Stimulated activated CD8-positive, alpha-beta memory T cell treated with anti-CD3 and anti-CD28 coated beads, Interleukin-2, amount 100 ng/mL, for 48 hours (primary cell): ENCODE data around the gene KRR1.
"Not testable (repeated sequence)": the region's sequence is repeated elsewhere in the genome, so short reads cannot be mapped to it uniquely, and the experiment has no call there.

ENCODE experiments used
- DNase-seq, 2 donors: peaks; one replicate each; pipeline ENCODE4 v3.0.0-alpha.2; 2020; ENCODE audit warnings: low read depth in 2 of 2

KRR1 gene

DNA sequence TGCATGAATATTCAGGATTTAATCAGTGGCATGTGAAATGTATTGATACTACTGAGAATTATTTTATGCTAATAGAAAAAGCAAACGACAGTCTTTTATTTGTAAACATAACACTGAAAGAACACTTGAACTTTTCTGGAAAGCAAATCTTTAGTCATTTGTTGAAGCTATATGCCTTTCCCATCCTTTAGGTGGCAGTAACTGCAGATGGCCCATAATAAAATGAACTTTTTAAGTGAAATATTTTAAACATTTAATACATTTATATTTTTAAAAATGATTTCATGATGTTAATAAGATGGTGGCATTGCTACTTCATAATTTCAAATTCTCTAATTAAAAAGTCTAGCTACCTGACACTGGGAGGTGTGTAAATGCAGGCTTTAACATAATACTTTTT lies 13.9 kb upstream of the KRR1 start:
- no peak for DNase-seq

DNA sequence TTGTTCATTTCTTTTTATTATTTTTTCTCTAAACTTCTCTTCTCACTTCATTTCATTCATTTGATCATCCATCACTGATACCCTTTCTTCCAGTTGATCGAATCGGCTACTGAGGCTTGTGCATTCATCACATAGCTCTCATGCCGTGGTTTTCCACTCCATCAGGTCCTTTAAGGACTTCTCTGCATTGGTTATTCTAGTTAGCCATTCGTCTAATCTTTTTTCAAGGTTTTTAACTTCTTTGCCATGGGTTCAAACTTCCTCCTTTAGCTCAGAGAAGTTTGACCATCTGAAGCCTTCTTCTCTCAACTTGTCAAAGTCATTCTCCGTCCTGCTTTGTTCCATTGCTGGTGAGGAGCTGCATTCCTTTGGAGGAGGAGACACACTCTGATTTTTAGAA lies 10.7 kb upstream of the KRR1 start:
- DNase-seq: not testable (repeated sequence)

DNA sequence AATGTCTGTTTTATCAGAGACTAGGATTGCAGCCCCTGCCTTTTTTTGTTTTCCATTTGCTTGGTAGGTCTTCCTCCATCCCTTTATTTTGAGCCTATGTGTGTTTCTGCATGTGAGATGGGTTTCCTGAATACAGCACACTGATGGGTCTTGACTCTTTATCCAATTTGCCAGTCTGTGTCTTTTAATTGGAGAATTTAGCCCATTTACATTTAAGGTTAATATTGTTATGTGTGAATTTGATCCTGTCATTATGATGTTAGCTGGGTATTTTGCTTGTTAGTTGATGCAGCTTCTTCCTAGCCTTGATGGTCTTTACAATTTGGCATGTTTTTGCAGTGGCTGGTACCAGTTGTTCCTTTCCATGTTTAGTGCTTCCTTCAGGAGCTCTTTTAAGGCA lies 9.8 kb upstream of the KRR1 start:
- not testable (repeated sequence) for DNase-seq

DNA sequence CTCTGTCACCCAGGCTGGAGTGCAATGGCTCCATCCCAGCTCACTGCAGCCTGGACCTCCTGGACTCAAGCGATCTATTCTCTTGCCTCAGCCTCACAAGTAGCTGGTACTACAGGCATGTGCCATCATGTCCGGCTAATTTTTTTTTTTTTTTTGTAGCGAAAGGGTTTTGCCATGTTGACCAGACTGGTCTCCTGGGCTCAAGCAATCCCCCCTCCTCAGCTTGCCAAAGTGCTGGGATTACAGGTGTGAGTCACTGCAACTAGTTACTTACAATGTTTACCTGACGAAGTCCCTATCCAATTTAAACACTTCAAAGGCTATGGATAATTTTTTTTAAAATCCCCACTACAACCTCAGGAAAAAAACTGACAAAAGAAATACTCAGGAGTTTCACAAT lies 1.8 kb downstream of the KRR1 start:
- no peak for DNase-seq

DNA sequence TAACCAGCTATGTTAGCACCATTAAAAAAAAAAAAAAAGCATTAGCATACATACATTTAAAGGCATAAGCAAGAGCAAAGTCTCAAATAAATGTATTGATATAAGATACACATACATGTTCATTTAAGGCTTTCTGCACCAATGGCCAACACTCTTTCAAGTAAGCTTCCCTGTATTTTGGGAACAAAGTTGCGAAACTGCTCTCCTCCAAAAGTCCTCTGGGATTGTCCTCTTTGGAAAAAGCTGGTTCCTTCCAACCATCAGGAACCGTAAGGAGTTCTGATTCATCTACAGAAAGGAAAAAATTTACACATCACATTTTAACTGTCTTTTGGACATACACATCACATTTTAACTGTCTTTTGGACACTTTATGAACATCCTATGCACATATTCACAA lies 3.2 kb downstream of the KRR1 start:
- no peak for DNase-seq

DNA sequence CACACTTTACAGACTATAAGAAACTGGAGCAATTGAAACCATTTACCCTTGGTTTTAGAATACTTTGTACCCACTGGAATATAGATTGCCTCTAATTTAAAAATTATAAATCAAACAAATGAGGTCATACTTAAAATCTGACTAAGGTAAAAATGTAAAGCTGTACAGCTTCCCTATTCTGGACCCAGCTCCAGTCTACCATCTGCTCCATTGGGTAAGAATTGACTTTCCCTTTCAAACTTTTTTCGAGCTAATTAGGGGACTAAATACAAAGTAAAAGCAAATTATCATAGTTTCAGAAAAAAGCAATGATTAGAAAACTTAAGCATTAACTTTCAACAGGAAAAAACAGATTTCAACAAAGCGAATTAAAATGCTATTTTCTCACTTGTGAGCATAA lies 4.3 kb downstream of the KRR1 start:
- no peak for DNase-seq

DNA sequence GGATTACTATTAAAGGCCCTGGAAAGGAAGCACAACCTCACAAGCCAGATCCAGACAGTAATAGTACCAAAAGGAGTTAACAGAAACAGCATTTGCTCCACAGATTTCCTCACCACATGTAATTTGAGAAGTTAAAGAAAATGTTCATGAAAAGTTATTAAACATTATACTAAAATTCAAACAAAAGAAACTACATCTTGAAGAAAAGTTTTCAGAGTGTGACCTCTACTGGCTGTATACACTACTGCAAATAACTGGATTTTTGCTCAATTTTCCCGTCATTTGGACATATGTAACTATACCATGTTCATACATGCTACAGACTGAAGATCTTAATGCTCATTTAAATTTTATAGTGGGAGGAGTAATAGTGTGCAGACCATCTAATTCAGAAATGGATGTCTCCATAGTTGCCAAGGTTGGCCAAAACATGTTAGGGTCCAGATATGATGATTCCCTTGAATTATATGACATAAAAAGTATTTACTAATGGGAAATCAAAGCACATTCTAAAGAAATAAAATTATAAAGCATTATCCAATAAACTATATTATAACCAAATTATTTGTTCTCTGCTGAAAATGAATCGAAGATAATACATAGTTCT lies 5.6 kb downstream of the KRR1 start:
- DNase-seq: no peak

DNA sequence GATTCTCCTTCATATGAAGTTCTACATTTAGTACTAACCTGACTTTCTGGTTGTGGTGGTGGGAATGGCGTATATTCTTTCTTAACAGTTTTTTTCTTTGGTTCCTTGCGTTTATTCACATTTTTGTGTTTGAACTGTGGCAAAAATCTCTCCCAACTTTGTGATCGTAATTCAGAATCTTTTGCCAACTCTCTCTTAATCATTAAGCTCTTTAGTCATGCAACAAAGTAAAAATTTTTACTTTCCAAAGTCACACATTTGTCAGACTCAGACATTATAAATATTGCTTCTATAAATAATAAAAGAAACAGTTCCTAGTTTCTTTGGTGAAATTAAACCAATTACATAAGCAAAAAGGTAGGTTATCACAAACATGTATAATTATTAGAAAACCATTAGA lies 7.5 kb downstream of the KRR1 start:
- DNase-seq: no peak

DNA sequence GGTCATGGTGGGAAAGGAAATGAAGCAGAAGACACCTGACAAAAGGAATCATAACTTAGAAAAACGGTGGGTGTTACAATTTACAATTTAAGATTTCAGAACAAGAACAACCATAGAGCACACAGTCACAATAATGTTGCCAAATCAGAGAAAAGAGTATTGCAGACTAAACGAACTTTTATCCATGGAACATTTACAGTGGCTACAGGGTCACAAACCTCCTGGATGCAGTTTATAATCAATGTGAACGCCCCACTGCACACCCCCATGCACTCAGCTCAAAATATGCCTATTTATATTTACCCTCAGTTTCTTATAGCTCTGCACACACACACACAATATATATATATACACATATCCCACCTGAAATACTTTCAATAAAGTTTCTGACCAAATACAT lies 8.0 kb downstream of the KRR1 start:
- no peak for DNase-seq

DNA sequence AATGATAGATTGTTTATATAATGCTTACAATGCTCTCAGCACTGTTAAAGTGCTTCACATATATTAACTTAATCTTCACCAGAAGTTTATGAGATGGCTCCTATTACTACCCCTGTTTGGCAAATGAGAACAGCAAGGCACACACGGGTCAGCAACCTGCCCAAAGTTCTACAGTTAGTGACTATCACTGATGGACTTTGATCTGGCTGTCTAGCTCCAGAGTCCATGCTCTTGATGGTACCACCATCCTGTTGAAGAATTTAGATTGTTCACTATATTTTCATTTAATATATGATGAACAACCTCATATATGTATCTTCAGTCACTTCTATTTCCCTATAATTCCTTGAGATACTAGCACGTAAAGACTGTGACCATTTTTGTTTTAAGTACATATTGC lies 20.2 kb downstream of the KRR1 start:
- DNase-seq: no peak

DNA sequence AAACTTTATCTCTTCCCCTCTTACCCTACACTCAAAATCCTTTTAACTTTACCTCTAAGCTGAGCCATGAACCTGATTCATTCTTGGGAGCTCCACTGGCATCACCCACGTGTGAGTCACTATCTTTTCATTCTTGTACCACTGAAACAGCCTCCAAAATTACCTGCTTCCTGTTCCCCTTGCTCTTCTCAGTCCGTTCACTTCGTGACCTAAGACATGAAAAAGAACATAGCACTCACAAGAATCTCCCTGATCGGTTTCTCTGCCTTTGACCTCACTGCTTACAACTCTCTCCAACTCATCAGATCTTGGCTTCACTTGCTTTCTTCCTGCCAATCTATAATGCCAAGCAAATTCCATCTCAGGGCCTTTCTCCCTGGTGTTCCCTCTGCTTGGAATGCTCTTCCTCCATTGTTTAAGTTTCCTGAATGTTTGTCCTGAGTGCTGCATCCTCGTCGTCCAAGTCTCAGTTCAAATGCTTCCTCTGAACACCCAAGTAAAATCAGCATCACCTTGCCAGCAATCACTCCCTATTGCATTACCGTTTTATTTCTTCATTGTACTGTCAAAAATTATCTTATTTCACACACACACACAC lies 21.7 kb downstream of the KRR1 start:
- no peak for DNase-seq

DNA sequence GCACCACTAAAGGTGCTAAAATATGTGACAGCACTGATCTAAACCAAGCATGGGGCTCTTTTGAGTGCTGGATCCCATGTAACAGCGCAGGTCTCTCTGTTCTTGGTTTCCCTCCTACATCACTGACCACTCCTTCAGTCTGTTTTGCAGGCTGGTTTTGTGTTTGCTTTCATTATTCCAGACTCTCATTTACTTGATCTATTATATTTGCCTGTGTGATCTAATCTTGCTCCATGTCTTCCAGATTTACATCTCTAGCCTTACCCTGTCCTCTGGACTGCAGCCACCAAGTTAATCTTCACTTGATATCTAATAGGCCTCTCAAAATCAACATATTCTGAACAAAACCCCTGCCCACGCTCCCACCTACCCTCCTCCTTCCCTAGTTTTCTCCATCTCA lies 22.2 kb downstream of the KRR1 start:
- no peak for DNase-seq

DNA sequence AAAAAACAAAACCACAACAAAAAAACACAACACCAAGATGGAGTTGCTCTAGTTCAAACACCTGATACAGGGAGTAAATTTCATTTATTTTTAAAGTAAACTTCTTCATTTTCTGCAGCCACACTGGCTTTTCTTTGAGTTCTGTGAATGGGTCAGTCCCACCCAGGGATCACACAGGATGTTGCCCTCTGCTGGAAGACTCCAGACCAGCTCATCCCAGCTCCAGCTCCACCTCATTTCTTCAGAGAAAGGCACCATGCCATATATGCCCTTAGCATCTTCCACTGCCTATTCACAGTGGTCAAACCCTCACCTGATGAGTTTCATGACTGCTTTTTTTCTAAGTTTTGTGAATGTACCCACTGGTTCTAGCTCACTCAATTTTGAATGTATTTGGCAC lies 22.9 kb downstream of the KRR1 start:
- DNase-seq: no peak

DNA sequence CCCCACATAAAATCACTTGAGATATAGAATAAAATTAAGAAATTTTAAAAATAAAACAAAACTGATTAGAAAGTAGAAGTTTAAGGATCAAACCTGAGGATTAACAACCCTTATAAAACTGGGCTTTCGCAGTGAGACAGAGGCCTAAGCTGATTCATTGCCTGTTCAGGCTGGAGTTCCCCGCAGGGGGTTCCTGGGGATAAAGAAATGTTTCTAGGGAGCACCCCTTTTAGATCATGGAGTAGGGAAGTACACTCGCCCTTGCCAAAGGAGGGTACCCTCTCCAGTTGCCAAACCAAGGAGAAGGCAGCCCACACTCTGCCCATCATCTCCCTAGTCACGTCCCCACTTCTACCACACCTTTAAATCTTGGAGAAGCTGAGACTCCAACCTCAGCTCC lies 24.1 kb downstream of the KRR1 start:
- no peak for DNase-seq

DNA sequence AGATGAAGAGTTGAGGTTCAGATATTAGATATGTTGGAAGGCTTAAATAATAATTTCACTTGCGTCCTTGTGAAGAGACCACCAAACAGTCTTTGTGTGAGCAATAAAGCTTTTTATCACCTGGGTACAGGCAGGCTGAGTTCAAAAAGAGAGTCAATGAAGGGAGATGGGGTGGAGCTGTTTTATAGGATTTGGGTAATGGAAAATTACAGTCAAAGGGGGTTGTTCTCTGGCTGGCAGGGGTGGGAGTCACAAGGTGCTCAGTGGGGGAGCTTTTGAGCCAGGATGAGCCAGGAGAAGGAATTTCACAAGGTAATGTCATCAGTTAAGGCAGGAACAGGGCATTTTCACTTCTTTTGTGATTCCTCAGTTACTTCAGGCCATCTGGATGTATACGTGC lies 27.0 kb downstream of the KRR1 start:
- DNase-seq: not testable (repeated sequence)

DNA sequence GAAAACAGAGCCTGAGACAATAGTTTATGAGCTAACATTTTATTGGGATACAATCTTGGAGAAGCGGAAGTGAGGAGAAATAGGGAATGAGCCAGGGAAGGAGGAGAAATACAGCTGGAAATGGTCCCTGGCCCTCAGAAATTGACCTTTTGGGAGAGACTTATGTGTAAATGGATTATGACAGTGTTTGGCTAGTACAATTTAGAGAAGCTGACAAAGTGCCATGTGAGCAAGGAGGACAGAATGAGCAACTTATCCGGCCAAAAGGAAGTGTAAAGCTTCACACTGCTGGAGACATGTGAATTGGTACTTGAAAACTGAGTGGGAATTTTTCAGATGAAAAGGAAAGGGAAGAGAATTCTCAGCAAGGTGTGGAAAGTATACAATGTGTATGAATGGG lies 28.0 kb downstream of the KRR1 start:
- DNase-seq: no peak

DNA sequence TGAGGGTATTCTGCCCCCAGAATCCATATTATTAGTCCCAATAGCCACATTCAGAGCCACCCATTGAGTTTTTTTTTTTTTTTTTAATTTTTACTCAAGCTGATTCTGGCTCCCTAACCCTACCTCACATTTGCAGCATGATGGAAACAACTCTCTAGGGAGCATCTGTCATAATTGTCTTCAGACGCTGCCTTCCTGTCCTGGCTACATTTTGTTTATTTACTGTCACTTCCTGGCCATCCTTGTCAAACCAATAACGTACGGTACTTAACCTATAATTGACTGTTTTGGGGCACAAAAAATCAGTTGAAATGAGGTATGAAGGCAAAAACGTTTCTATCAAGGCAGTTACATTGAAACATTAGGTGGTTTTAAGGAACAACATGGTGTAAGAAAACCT lies 28.8 kb downstream of the KRR1 start:
- DNase-seq: no peak

DNA sequence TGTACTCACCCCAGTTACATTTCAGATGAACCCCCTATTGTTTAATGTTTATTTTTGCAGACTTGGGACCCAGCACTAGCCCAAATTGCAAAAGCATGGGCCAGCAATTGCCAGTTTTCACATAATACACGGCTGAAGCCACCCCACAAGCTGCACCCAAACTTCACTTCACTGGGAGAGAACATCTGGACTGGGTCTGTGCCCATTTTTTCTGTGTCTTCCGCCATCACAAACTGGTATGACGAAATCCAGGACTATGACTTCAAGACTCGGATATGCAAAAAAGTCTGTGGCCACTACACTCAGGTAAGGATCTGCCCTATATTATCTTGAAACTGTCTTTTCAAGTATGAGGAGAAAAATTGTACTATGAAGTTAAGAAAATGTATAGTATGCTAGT lies 29.6 kb downstream of the KRR1 start:
- DNase-seq: no peak

DNA sequence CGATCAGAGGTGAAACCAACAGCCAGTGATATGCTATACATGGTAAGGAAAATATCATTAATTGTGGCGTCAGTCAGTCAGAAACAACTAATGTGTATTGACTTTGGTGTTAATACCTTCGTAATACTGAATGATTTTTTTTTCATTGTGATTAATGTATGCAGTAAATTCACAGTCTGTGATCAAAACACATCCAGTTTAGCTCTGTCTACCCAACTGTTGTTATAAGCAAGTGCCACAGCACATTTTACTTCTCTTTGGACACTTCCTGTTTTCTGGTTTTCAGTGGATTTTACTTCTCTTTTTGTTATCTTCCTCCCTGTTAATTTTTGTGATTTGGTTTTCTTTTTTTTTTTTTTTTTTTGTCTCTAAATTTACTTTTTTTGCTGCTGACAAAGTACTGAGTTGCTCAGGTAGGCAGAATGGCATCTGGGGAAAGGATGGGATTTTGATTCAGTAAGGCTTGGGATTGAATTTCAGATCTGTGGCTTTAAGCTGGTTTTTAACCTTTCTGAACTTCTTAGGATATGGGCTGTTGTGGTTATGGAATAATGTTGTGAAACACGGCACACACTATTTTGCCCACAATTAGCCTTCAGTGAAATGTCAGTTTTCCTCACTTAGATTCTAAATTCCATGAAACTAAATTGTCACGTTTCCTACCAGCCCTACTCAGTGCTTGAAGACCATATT lies 30.2 kb downstream of the KRR1 start:
- no peak for DNase-seq

DNA sequence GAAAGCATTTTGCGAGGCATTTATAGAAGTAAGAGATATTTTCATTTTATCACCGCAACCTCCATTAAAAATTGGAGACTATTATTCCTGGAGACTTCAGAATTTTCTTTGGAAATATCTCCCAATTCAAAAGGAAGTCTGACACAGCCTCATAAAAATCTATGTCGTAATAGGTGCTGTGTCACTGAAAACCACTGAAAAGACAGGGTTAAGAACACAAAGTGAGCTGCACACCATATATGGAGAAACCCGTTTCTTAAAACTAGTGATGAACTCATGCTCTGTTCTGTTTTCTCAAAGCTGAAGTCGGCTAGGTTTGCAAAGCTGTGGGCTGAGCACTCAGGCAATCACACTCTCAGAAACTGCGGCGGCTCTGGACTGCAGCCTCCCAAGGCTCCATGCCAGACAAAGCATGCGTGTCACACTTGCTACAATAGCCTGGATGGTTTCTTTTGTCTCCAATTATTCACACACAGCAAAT lies 30.9 kb downstream of the KRR1 start, which contains the start of gene GLIPR1:
TSS of gene GLIPR1 (plus strand) at position 287 of the 481 bp plus-strand sequence. CDS start at position 413, 126 bp downstream.
- DNase-seq: peak; percentile 55 to 66

DNA sequence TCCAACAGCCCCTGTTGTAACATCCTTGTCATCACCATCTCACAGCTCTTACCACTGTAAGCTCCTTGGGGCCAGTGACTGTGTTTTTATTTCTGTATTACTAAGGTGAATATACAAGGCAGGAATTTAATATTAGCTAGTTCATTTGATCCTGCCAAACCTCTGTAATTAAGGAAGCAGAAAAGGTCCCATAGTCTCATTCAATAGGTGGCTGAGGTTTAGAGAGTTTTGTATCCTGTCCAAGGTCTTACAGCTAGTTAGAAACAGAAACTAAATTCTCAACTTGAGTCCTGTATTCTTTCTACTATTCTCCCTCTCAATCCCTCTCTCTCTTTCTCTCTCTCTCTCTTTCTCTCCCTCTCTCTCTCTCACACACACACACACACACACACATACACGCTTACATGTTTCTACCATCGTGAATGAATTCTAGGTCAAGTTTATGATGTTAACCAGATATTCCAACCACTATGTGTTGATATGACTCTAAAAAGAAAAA lies 31.4 kb downstream of the KRR1 start:
- no peak for DNase-seq

DNA sequence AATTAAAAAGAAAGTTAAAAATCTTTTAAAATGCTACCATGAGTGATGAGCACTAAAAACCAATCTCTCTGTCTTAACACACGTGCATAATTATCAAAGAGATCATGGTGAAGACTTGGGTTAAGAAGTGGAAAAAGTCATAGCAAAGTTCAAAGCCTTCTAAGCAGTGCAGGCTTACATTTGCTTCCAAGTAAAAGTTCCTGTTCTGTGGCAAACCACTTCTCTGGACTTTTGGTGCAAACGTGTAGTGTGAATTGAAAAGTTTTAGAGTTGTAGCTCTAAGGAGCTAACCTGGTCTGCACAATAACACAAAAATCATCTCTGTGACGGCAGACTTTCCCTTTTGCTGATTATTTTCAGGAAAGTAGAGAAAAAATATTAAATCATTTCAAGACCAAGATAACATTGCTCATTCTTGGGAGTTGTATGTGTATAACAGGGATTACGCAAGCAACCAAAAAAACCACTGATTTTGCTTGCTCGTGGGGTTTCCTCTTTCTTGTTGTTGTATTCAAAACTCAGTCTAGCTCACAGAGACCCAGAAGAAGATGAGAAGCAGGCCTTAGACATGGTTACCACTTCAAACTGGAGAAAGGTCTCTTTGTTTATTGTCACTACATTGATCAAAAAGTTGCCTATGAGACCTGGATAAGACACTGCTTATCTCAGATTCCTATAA lies 33.2 kb downstream of the KRR1 start:
- no peak for DNase-seq

DNA sequence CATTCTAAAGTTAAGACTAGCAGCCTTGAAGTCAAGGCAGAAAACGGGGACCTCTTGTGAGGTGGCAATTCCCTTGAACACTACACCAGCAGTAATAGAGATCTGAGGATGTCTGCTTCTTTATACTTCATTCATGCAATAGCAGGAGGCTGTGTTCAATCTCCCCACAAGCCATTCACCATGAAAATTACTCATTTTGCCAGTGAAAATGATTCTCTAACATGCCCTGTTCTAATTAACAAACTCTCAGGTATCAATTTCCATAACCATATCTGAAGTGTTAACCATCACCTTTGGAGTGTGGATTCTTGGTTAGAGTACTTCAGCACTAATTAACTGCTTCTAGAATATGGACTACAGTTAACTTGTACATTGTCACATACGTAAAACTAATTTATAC lies 34.3 kb downstream of the KRR1 start:
- DNase-seq: no peak
